Hepatocyte (in vitro differentiated cells): ENCODE measurements around the gene LTB4R. TPM values are rescaled to one million over a fixed set of nuclear protein-coding genes. Genes with fewer than 3 reads are reported as not detected.
A peak's percentile ranks its signal among the peaks of the same experiment; 100 is the strongest.

Source experiments
- DNase-seq: peaks from one replicate; pipeline ENCODE4 v3.0.0-alpha.2; 2016; ENCODE audit warnings: low spot score
- H2AFZ ChIP-seq: fragments of 200-600 bp; sonication (generic); 2 replicates; pipeline ENCODE4 v1.6.0; 2016; ENCODE audit warnings: antibody characterized with exemption, mild to moderate bottlenecking
- H3K27ac ChIP-seq: fragments of 200-600 bp; sonication (generic); 2 replicates; pipeline ENCODE4 v1.5.1; 2016; ENCODE audit warnings: mild to moderate bottlenecking
- H3K27me3 ChIP-seq: fragments of 200-600 bp; sonication (generic); 2 replicates; pipeline ENCODE4 v1.6.1; 2016
- H3K36me3 ChIP-seq: fragments of 200-600 bp; sonication (generic); replicated peaks from 2 replicates; pipeline ENCODE4 v1.5.1; 2016; ENCODE audit warnings: low read depth; ENCODE audit not compliant: insufficient read depth
- H3K4me1 ChIP-seq: fragments of 200-600 bp; sonication (generic); 2 replicates; pipeline ENCODE4 v1.5.1; 2016; ENCODE audit warnings: mild to moderate bottlenecking, moderate library complexity; ENCODE audit not compliant: insufficient read depth
- H3K4me2 ChIP-seq: fragments of 200-600 bp; sonication (generic); 2 replicates; pipeline ENCODE4 v1.6.0; 2016
- H3K4me3 ChIP-seq: fragments of 200-600 bp; sonication (generic); 2 replicates; pipeline ENCODE4 v1.5.1; 2016; ENCODE audit warnings: mild to moderate bottlenecking
- H3K79me2 ChIP-seq: fragments of 200-600 bp; sonication (generic); 2 replicates; pipeline ENCODE4 v1.6.0; 2017; ENCODE audit warnings: mild to moderate bottlenecking
- H3K9me2 ChIP-seq: fragments of 200-600 bp; sonication (generic); replicated peaks from 2 replicates; pipeline ENCODE4 v1.6.0; 2017; ENCODE audit warnings: mild to moderate bottlenecking; ENCODE audit not compliant: insufficient read depth
- H3K9me3 ChIP-seq: fragments of 200-600 bp; sonication (generic); 2 replicates; pipeline ENCODE4 v1.5.1; 2016; ENCODE audit warnings: low read depth, mild to moderate bottlenecking
- H4K20me1 ChIP-seq: fragments of 200-600 bp; sonication (generic); 2 replicates; pipeline ENCODE4 v1.6.0; 2016; ENCODE audit warnings: mild to moderate bottlenecking; ENCODE audit not compliant: insufficient read depth, poor library complexity, severe bottlenecking
- CTCF ChIP-seq: fragments of 200-600 bp; sonication (generic); IDR thresholded peaks from 2 replicates; pipeline ENCODE4 v1.5.1; 2016; ENCODE audit warnings: antibody characterized with exemption, mild to moderate bottlenecking; ENCODE audit not compliant: poor library complexity
- EZH2 ChIP-seq: fragments of 200-600 bp; sonication (generic); IDR thresholded peaks from 2 replicates; pipeline ENCODE4 v1.6.1; 2016; ENCODE audit warnings: antibody characterized with exemption, mild to moderate bottlenecking, borderline replicate concordance
- EZH2phosphoT487 ChIP-seq: fragments of 200-600 bp; sonication (generic); IDR thresholded peaks from one replicate; pipeline ENCODE4 v1.6.1; 2018; ENCODE audit warnings: antibody characterized with exemption, mild to moderate bottlenecking, low read depth, moderate library complexity; ENCODE audit not compliant: unreplicated experiment, severe bottlenecking
- WGBS: methylation state at CpG from one replicate; pipeline ENCODE4 v1.1.6; 2016; ENCODE audit warnings: low lambda C conversion rate; ENCODE audit errors: missing lambda C conversion rate; 5-methylcytosine and 5-hydroxymethylcytosine counted together
- polyA plus RNA-seq: library from polyadenylated mRNA; unstranded; fragments of >200 nt; fragmentation: Nextera tagmentation; extraction: Ambion mirVana; gene quantifications from 2 replicates; pipeline ENCODE4 v1.2.1, GENCODE V29; 2016
- total RNA-seq: library from RNA; depleted of rRNA; stranded (reverse); fragments of >200 nt; gene quantifications from 2 replicates; pipeline ENCODE4 v1.2.3, GENCODE V29; 2014

The LTB4R gene
- total and polyA plus RNA-seq, 2 experiments from 2014 or later, result 3.6 to 5.1 TPM

DNA sequence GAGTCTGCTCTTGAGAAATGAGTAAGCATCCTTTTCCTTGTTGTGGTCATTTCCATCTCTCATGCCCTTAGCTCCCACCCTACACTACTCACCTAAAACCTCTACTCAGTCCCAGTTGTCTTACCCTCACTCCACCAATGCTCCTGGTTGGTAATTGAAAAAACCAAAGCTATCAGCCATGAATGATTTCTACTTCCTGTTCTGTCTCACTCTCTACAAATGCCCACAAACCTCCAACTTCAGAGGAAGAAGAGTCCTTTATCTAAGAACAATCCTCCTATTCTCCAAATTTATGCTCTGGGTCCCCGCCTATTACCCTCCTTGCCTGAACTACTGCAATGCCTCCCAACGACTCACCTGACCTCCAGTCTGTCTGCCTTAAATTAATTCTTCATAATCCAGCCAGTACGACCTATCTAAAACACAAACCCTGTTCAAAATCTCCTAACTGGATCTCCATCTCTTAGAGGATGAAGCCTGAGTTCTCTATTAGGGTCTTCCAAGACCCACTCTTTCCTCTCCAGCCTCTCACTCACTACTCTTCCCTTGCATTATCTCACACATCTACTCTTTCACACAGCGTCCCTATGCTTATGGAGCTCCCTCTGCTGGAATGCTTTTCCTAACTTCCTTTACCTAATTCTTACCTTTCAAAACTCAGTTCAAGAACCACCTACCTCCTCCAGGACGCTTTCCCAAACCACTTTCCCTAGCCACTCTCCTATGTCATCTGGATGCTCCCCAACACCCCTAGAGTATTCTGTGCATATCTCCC, 13.9 kb upstream of the LTB4R start:
- Histone ChIP-seq H3K4me2 (peak overlapping the region; percentile 85), H3K27ac (peak overlapping the region; percentile 18), H4K20me1 (no peaks in the 10 kb centered on the region), H3K36me3 (no peaks in the 10 kb centered on the region), H3K4me1 (peaks cover 20% of the 10 kb centered on the region), H3K79me2 (peaks cover 29% of the 10 kb centered on the region), H3K4me3 (no peak overlapping the region), H3K9me2 (no peaks in the 10 kb centered on the region), H2AFZ (no peak overlapping the region), H3K27me3 (no peaks in the 10 kb centered on the region), H3K9me3 (no peaks in the 10 kb centered on the region)
- peak; percentile 43 for TF ChIP-seq CTCF
- TF ChIP-seq EZH2phosphoT487, result no peak
- peak; percentile 58 for DNase-seq
- 60% methylated on average over 5 of the region's 5 CpGs for WGBS

- Histone ChIP-seq H3K27me3 (no peaks in the 10 kb centered on the region), H3K79me2 (peaks cover 29% of the 10 kb centered on the region), H2AFZ (peak overlapping the region; percentile 58), H4K20me1 (no peaks in the 10 kb centered on the region), H3K4me3 (peak overlapping the region; percentile 86), H3K4me2 (peak overlapping the region; percentile 85), H3K9me3 (no peaks in the 10 kb centered on the region), H3K27ac (peak overlapping the region; percentile 95), H3K9me2 (no peaks in the 10 kb centered on the region), H3K36me3 (no peaks in the 10 kb centered on the region), H3K4me1 (peaks cover 20% of the 10 kb centered on the region)
- TF ChIP-seq EZH2 (no peak), EZH2phosphoT487 (no peak), CTCF (no peak)
- DNase-seq, result peak; percentile 58
- 70% methylated on average over 7 of the region's 7 CpGs for WGBS
These were observed 12.4 kb upstream of the LTB4R start for GRCh38 chr14:24298892-24299254.

GRCh38 chr14:24299255-24300191, 11.8 kb upstream of the LTB4R start, which contains the start of the genes DHRS1 and NOP9:
DHRS1 (minus strand) TSS chr14:24299780; CDS start chr14:24299106, 674 bp downstream.
NOP9 (plus strand) TSS chr14:24299850; CDS start chr14:24299955, 105 bp downstream.
- peak; percentile 96 for DNase-seq
- H3K79me2 ChIP-seq, result peaks cover 29% of the 10 kb centered on the region
- TF ChIP-seq EZH2phosphoT487 (no peak), CTCF (no peak), EZH2 (no peak)

More at GRCh38 chr14:24299255-24300191, 11.8 kb upstream of the LTB4R start, which contains the start of the genes DHRS1 and NOP9:
- peak within 1 kb of the TSS; percentile 95 for H3K27ac ChIP-seq
- 2% methylated on average over 75 of the region's 75 CpGs for WGBS
- H4K20me1 ChIP-seq, result no peaks in the 10 kb centered on the region
- no peaks in the 10 kb centered on the region for H3K27me3 ChIP-seq
- peaks cover 20% of the 10 kb centered on the region for H3K4me1 ChIP-seq
- H3K36me3 ChIP-seq, result no peaks in the 10 kb centered on the region
- H3K9me2 ChIP-seq, result no peaks in the 10 kb centered on the region
- no peaks in the 10 kb centered on the region for H3K9me3 ChIP-seq
- H2AFZ ChIP-seq, result peak within 1 kb of the TSS; percentile 67
- peak within 1 kb of the TSS; percentile 87 for H3K4me3 ChIP-seq
- H3K4me2 ChIP-seq, result peak within 1 kb of the TSS; percentile 85
